Activated CD4-positive, alpha-beta T cell treated with anti-CD3 and anti-CD28 coated beads for 4 hours (primary cell): ENCODE data around the gene CA12.
"Not testable (repeated sequence)": the region's sequence is repeated elsewhere in the genome, so short reads cannot be mapped to it uniquely, and the experiment has no call there.

Experiments used
- DNase-seq, 2 donors: peaks; one replicate each; pipeline ENCODE4 v3.0.0-alpha.2; 2020

The CA12 gene

GRCh38 chr15:63381301-63382204, at the start of gene CA12:
Gene CA12, minus strand, starts transcription at chr15:63381846. Its CDS starts 126 bp downstream, at chr15:63381720.
- DNase-seq: no peak

GRCh38 chr15:63430766-63431451, 49.3 kb upstream of the CA12 start:
- no peak for DNase-seq

GRCh38 chr15:63426552-63426951, 44.9 kb upstream of the CA12 start:
- DNase-seq: no peak

GRCh38 chr15:63425426-63425985, 43.9 kb upstream of the CA12 start:
- no peak for DNase-seq

- no peak for DNase-seq
Observed at GRCh38 chr15:63422891-63423590, 41.4 kb upstream of the CA12 start.

GRCh38 chr15:63421433-63421832, 39.8 kb upstream of the CA12 start:
- no peak for DNase-seq

GRCh38 chr15:63420333-63420747, 38.7 kb upstream of the CA12 start:
- DNase-seq: no peak

- DNase-seq: no peak
Observed at GRCh38 chr15:63418811-63419210, 37.2 kb upstream of the CA12 start.

- DNase-seq: no peak
Observed at GRCh38 chr15:63417721-63418120, 36.1 kb upstream of the CA12 start.

GRCh38 chr15:63417274-63417673, 35.6 kb upstream of the CA12 start:
- not testable (repeated sequence) for DNase-seq

- DNase-seq: no peak
Observed at GRCh38 chr15:63414474-63415120, 33.0 kb upstream of the CA12 start.

GRCh38 chr15:63412551-63412950, 30.9 kb upstream of the CA12 start:
- no peak for DNase-seq

GRCh38 chr15:63411866-63412265, 30.2 kb upstream of the CA12 start:
- DNase-seq: no peak

GRCh38 chr15:63409179-63409578, 27.5 kb upstream of the CA12 start:
- no peak for DNase-seq

GRCh38 chr15:63408524-63408923, 26.9 kb upstream of the CA12 start:
- no peak for DNase-seq

- DNase-seq: no peak
Observed at GRCh38 chr15:63407612-63408011, 26.0 kb upstream of the CA12 start.

GRCh38 chr15:63405683-63406390, 24.2 kb upstream of the CA12 start:
- no peak for DNase-seq

- DNase-seq: no peak
Observed at GRCh38 chr15:63405159-63405558, 23.5 kb upstream of the CA12 start.

GRCh38 chr15:63403254-63403945, 21.8 kb upstream of the CA12 start:
- DNase-seq: no peak

- peak in 1 of 2 donors; percentile 21 for DNase-seq
Observed at GRCh38 chr15:63402498-63403253, 21.0 kb upstream of the CA12 start.
